ENCODE results near the gene MYRF. TPM values are rescaled to one million over a fixed set of nuclear protein-coding genes. Genes with fewer than 3 reads are reported as not detected.

Gene MYRF
- total and polyA plus RNA-seq, 2 of the 13 experiments (the other 11 are each of a cell fraction or from before 2014, with no cell fraction given) = 10.2 to 25.9 TPM

DNA sequence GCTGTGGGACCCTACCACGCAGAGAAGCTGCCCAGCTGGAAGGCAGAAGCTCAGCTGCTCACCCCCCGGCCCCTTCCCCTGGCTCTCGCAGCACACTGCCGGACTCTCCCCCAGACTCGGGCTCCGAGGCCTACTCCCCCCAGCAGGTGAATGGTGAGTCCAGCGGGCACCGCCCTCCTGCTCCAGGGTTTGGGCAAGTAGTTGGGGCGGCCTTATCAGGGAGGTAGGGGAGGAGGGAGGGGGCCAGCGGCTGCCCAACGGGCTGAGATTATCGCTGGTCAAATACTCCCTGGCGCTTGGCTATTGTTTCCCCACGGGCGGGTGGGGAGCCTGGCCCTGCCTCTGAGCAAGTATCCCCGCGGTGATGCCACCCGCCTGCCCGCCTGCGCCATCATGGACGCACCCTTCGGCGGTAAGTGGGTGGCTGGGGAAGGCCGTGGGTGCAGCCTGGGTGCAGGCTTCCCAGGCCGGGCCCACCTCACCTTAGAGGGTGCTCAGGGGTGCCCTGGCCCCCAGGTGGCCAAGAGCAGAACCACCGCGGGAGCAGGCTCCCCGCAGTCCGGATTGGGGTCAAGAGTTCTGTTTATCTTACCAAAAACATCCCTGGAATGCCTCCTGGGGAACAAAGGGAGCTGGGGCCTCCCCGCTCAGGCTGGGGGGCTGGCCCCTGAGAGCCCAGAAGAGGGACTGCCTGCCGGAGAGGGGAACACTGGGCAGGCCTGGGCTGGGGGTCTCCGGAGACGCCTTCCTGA is 16.9 kb downstream of the MYRF start (continued):
- TF ChIP-seq PRDM10 (CRISPR knock-in tag; IDR thresholded peaks at IDR 0.05; ENCODE audit: low read depth) = peak; percentile 73; the same call in 1 of the 2 replicates
- TF ChIP-seq ZNF660 (CRISPR knock-in tag; IDR thresholded peaks at IDR 0.05; ENCODE audit: borderline replicate concordance, low read depth) = no peak
- TF ChIP-seq NFKB2 (CRISPR knock-in tag; IDR thresholded peaks at IDR 0.05; ENCODE audit: borderline replicate concordance) = 0 out of 2 replicates have a peak, but pooled peaks have one; percentile 22
- TF ChIP-seq REPIN1 (CRISPR knock-in tag; IDR thresholded peaks at IDR 0.05; ENCODE audit: borderline replicate concordance, low read depth) = no peak
- TF ChIP-seq ZNF749 (CRISPR knock-in tag; IDR thresholded peaks at IDR 0.05; ENCODE audit: borderline replicate concordance) = peak; percentile 29; the same call in 1 of the 2 replicates
- TF ChIP-seq SCMH1 (CRISPR knock-in tag; IDR thresholded peaks at IDR 0.05; ENCODE audit: borderline replicate concordance) = no peak
- TF ChIP-seq, protein P1, sequence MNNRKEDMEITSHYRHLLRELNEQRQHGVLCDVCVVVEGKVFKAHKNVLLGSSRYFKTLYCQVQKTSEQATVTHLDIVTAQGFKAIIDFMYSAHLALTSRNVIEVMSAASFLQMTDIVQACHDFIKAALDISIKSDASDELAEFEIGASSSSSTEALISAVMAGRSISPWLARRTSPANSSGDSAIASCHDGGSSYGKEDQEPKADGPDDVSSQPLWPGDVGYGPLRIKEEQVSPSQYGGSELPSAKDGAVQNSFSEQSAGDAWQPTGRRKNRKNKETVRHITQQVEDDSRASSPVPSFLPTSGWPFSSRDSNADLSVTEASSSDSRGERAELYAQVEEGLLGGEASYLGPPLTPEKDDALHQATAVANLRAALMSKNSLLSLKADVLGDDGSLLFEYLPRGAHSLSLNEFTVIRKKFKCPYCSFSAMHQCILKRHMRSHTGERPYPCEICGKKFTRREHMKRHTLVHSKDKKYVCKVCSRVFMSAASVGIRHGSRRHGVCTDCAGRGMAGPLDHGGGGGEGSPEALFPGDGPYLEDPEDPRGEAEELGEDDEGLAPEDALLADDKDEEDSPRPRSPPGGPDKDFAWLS (CRISPR knock-in tag; IDR thresholded peaks at IDR 0.05; ENCODE audit: borderline replicate concordance) = peak; percentile 78; the same call in 1 of the 2 replicates
- no peak for TF ChIP-seq ZNF607 (CRISPR knock-in tag; IDR thresholded peaks at IDR 0.05; ENCODE audit: borderline replicate concordance)
- peak; percentile 34; the same call in 1 of the 2 replicates for TF ChIP-seq SP5 (CRISPR knock-in tag; IDR thresholded peaks at IDR 0.05; ENCODE audit: borderline replicate concordance, low read depth)
- TF ChIP-seq TBX2 (CRISPR knock-in tag; IDR thresholded peaks at IDR 0.05; ENCODE audit: borderline replicate concordance) = peak; percentile 16
- TF ChIP-seq, protein P2, sequence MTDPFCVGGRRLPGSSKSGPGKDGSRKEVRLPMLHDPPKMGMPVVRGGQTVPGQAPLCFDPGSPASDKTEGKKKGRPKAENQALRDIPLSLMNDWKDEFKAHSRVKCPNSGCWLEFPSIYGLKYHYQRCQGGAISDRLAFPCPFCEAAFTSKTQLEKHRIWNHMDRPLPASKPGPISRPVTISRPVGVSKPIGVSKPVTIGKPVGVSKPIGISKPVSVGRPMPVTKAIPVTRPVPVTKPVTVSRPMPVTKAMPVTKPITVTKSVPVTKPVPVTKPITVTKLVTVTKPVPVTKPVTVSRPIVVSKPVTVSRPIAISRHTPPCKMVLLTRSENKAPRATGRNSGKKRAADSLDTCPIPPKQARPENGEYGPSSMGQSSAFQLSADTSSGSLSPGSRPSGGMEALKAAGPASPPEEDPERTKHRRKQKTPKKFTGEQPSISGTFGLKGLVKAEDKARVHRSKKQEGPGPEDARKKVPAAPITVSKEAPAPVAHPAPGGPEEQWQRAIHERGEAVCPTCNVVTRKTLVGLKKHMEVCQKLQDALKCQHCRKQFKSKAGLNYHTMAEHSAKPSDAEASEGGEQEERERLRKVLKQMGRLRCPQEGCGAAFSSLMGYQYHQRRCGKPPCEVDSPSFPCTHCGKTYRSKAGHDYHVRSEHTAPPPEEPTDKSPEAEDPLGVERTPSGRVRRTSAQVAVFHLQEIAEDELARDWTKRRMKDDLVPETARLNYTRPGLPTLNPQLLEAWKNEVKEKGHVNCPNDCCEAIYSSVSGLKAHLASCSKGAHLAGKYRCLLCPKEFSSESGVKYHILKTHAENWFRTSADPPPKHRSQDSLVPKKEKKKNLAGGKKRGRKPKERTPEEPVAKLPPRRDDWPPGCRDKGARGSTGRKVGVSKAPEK (CRISPR knock-in tag; IDR thresholded peaks at IDR 0.05; ENCODE audit: borderline replicate concordance) = 0 out of 2 replicates have a peak, but pooled peaks have one; percentile 38
- no peak for TF ChIP-seq HOXA7 (CRISPR knock-in tag; IDR thresholded peaks at IDR 0.05)
- TF ChIP-seq, protein P3, sequence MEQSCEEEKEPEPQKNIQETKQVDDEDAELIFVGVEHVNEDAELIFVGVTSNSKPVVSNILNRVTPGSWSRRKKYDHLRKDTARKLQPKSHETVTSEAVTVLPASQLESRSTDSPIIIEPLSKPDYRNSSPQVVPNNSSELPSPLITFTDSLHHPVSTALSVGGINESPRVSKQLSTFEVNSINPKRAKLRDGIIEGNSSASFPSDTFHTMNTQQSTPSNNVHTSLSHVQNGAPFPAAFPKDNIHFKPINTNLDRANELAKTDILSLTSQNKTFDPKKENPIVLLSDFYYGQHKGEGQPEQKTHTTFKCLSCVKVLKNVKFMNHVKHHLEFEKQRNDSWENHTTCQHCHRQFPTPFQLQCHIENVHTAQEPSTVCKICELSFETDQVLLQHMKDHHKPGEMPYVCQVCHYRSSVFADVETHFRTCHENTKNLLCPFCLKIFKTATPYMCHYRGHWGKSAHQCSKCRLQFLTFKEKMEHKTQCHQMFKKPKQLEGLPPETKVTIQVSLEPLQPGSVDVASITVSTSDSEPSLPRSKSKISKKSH (CRISPR knock-in tag; IDR thresholded peaks at IDR 0.05; ENCODE audit: borderline replicate concordance) = no peak
- TF ChIP-seq ONECUT2 (CRISPR knock-in tag; IDR thresholded peaks at IDR 0.05) = no peak

Data from HepG2 (cell line).